Measurements from ENCODE around the gene FBLN2. TPM values are rescaled to one million over a fixed set of nuclear protein-coding genes. Genes with fewer than 3 reads are reported as not detected.

Gene FBLN2
- total and polyA plus RNA-seq, 2 of the 4 experiments (the other 2 are of a cell fraction), result 11.8 to 60.8 TPM

DNA sequence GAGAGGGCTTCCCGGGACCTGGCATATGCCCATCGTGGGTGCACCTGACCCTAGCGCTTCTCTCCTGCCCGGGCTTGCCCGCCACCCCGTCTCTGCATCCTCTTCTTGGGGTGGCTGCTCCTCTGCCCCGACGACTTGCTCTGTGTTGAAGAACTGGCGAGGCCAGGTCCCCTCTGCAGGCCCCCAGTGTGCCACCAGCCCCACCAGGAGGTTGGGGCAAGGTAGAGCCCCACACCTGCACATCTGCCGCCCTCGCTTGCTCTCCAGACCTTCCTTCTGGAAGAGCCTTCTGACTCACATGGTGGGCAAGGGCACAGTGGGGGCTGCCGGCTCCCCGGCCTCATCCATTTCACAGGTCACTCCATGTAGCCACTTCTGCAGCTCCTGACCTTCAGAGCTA is 84.3 kb downstream of the FBLN2 start:
- no peak overlapping the region for H2BK120ac ChIP-seq (ENCODE audit: low read depth, low read length)
- no peak overlapping the region for H4K8ac ChIP-seq (ENCODE audit: low read depth in 2 of 2, low read length in 2 of 2)
- in situ Hi-C loops (cut with MboI; ENCODE audit: low sequenced_read_pairs) (no loop called here), dilution Hi-C loops (cut with HindIII; ENCODE audit: low sequenced_read_pairs, unreplicated experiment) (no loop called here), intact Hi-C loops (cut with micrococcal nuclease) (no loop called here)
- H2AFZ ChIP-seq (replicated peaks; ENCODE audit: low read length, poor library complexity), result no peak overlapping the region
- DNase-seq, result no peak
- H3K9me3 ChIP-seq (ENCODE audit: control insufficient read depth, insufficient read depth, low read length), result no peaks in the 10 kb centered on the region
- H2BK20ac ChIP-seq (ENCODE audit: low read depth, low read length), result no peak overlapping the region
- H3K4me1 ChIP-seq (ENCODE audit: control insufficient read depth, insufficient read depth, low read length), result no peaks in the 10 kb centered on the region
- no peak overlapping the region for H3K9ac ChIP-seq (ENCODE audit: low read depth, low read length)
- no peak overlapping the region for H2BK15ac ChIP-seq (ENCODE audit: low read depth, low read length)
- H3K4ac ChIP-seq (ENCODE audit: low read depth, low read length), result no peak overlapping the region
- no peaks in the 10 kb centered on the region for H3K79me1 ChIP-seq (ENCODE audit: low read depth in 1 of 2, low read length in 2 of 2)
- H4K5ac ChIP-seq (ENCODE audit: low read depth, low read length), result no peak overlapping the region
- ChIA-PET POLR2A (ENCODE audit: unreplicated experiment) (no interaction called here), CTCF (no interaction called here)
- no peak overlapping the region for H3K14ac ChIP-seq (replicated peaks; ENCODE audit: low read depth, low read length)
- no peak overlapping the region for H3K4me2 ChIP-seq (ENCODE audit: low read depth, low read length)
- TF ChIP-seq RAD21 (IDR thresholded peaks at IDR 0.05; ENCODE audit: low read length) (no peak), CHD1 (IDR thresholded peaks at IDR 0.05; ENCODE audit: low read depth, low read length) (no peak), CEBPB (IDR thresholded peaks at IDR 0.05; ENCODE audit: low read depth, low read length) (no peak), FOS (IDR thresholded peaks at IDR 0.05; ENCODE audit: low read depth, low read length) (no peak)
- TF ChIP-seq, protein P1, sequence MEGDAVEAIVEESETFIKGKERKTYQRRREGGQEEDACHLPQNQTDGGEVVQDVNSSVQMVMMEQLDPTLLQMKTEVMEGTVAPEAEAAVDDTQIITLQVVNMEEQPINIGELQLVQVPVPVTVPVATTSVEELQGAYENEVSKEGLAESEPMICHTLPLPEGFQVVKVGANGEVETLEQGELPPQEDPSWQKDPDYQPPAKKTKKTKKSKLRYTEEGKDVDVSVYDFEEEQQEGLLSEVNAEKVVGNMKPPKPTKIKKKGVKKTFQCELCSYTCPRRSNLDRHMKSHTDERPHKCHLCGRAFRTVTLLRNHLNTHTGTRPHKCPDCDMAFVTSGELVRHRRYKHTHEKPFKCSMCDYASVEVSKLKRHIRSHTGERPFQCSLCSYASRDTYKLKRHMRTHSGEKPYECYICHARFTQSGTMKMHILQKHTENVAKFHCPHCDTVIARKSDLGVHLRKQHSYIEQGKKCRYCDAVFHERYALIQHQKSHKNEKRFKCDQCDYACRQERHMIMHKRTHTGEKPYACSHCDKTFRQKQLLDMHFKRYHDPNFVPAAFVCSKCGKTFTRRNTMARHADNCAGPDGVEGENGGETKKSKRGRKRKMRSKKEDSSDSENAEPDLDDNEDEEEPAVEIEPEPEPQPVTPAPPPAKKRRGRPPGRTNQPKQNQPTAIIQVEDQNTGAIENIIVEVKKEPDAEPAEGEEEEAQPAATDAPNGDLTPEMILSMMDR (conservative IDR thresholded peaks at IDR 0.05; ENCODE audit: low read depth, low read length), result no peak
- H4K91ac ChIP-seq (ENCODE audit: insufficient read depth, low read depth, low read length), result no peak overlapping the region
- no peak overlapping the region for H2AK9ac ChIP-seq (replicated peaks; ENCODE audit: low read depth, low read length, poor library complexity)
- H2AK5ac ChIP-seq (ENCODE audit: low read depth, low read length), result no peak overlapping the region
- H3K9me1 ChIP-seq (ENCODE audit: insufficient read depth, low read length), result no peaks in the 10 kb centered on the region
- H3K18ac ChIP-seq (ENCODE audit: low read depth, low read length), result no peak overlapping the region
- no peak overlapping the region for H3K4me3 ChIP-seq (ENCODE audit: insufficient read depth, low read depth, low read length)
- ATAC-seq (ENCODE audit: low read depth), result no peak
- H3K56ac ChIP-seq (ENCODE audit: extremely low read depth, insufficient read depth, low read length), result no peak overlapping the region
- no peaks in the 10 kb centered on the region for H3K27me3 ChIP-seq (ENCODE audit: control insufficient read depth, insufficient read depth, low read length)
- no peak overlapping the region for H3K27ac ChIP-seq (ENCODE audit: insufficient read depth, low read length)
- no peaks in the 10 kb centered on the region for H4K20me1 ChIP-seq (ENCODE audit: insufficient read depth, low read length)
- no peaks in the 10 kb centered on the region for H3K36me3 ChIP-seq (ENCODE audit: control insufficient read depth, insufficient read depth, low read length)
- H2BK5ac ChIP-seq (ENCODE audit: low read depth, low read length, poor library complexity, severe bottlenecking), result no peak overlapping the region
- BruUV-seq (replicated peaks), result no TSS peak
- 89% methylated on average over 7 of the region's 13 CpGs; no CpG with 5 or more reads in 1 of the 2 experiments for WGBS, 2 experiments (ENCODE audit: extremely low coverage in 2 of 2, insufficient read length in 1 of 2)
- H3K23ac ChIP-seq (ENCODE audit: low read depth, low read length), result no peak overlapping the region

Data from IMR-90 (cell line).